OCI-LY7 (cell line): ENCODE data around the gene OR2Z1.

Experiments used
- CTCF ChIP-seq: fragments of 200-600 bp; sonication (generic); conservative IDR thresholded peaks from 2 replicates; pipeline ENCODE4 v1.5.1; 2014; ENCODE audit warnings: mild to moderate bottlenecking, antibody characterized with exemption, low read length, moderate library complexity, mixed read lengths
- EZH2phosphoT487 ChIP-seq: fragments of 200-600 bp; sonication (generic); IDR thresholded peaks from 2 replicates; pipeline ENCODE4 v1.6.1; 2018; ENCODE audit warnings: low read depth, borderline replicate concordance, mild to moderate bottlenecking, mixed run types, antibody characterized with exemption, low read length, moderate library complexity, mixed read lengths

- no peak for TF ChIP-seq CTCF
- TF ChIP-seq EZH2phosphoT487: no peak
These were observed 38.5 kb upstream of the OR2Z1 start for GRCh38 chr19:8682931-8683330.
